ENCODE data around the gene LIN9.
"Not testable (repeated sequence)": the region's sequence is repeated elsewhere in the genome, so short reads cannot be mapped to it uniquely, and the experiment has no call there.

LIN9 gene

GRCh38 chr1:226276077-226276682 is 32.8 kb downstream of the LIN9 start:
- in situ Hi-C loops (cut with MboI; ENCODE audit: low sequenced_read_pairs): no loop called here

GRCh38 chr1:226274138-226274537 is 34.8 kb downstream of the LIN9 start:
- in situ Hi-C loops (cut with MboI; ENCODE audit: low sequenced_read_pairs): no loop called here

GRCh38 chr1:226272233-226272902 is 36.6 kb downstream of the LIN9 start:
- in situ Hi-C loops (cut with MboI; ENCODE audit: low sequenced_read_pairs): not testable (repeated sequence)

- in situ Hi-C loops (cut with MboI; ENCODE audit: low sequenced_read_pairs): no loop called here
Observed at GRCh38 chr1:226268421-226269124, 40.4 kb downstream of the LIN9 start.

- in situ Hi-C loops (cut with MboI; ENCODE audit: low sequenced_read_pairs): no loop called here
Observed at GRCh38 chr1:226261818-226262217, 47.1 kb downstream of the LIN9 start.

- in situ Hi-C loops (cut with MboI; ENCODE audit: low sequenced_read_pairs): no loop called here
Observed at GRCh38 chr1:226255380-226255779, 53.6 kb downstream of the LIN9 start.

GRCh38 chr1:226253933-226254332 is 55.0 kb downstream of the LIN9 start:
- in situ Hi-C loops (cut with MboI; ENCODE audit: low sequenced_read_pairs): no loop called here

- in situ Hi-C loops (cut with MboI; ENCODE audit: low sequenced_read_pairs): not testable (repeated sequence)
Observed at GRCh38 chr1:226252841-226253240, 56.1 kb downstream of the LIN9 start.

GRCh38 chr1:226250511-226250910 is 58.5 kb downstream of the LIN9 start:
- in situ Hi-C loops (cut with MboI; ENCODE audit: low sequenced_read_pairs): no loop called here

- in situ Hi-C loops (cut with MboI; ENCODE audit: low sequenced_read_pairs): no loop called here
Observed at GRCh38 chr1:226248796-226249195, 60.2 kb downstream of the LIN9 start.

- in situ Hi-C loops (cut with MboI; ENCODE audit: low sequenced_read_pairs): no loop called here
Observed at GRCh38 chr1:226248091-226248490, 60.9 kb downstream of the LIN9 start.

- in situ Hi-C loops (cut with MboI; ENCODE audit: low sequenced_read_pairs): no loop called here
Observed at GRCh38 chr1:226239421-226239820, 69.5 kb downstream of the LIN9 start.

- in situ Hi-C loops (cut with MboI; ENCODE audit: low sequenced_read_pairs): no loop called here
Observed at GRCh38 chr1:226236826-226237225, 72.1 kb downstream of the LIN9 start.

GRCh38 chr1:226233806-226234205 is 75.2 kb downstream of the LIN9 start:
- in situ Hi-C loops (cut with MboI; ENCODE audit: low sequenced_read_pairs): no loop called here

GRCh38 chr1:226233293-226233692 is 75.7 kb downstream of the LIN9 start:
- in situ Hi-C loops (cut with MboI; ENCODE audit: low sequenced_read_pairs): no loop called here

GRCh38 chr1:226226601-226227000 is 82.4 kb downstream of the LIN9 start:
- in situ Hi-C loops (cut with MboI; ENCODE audit: low sequenced_read_pairs): no loop called here

GRCh38 chr1:226223786-226224244 is 85.1 kb downstream of the LIN9 start:
- in situ Hi-C loops (cut with MboI; ENCODE audit: low sequenced_read_pairs): no loop called here

- in situ Hi-C loops (cut with MboI; ENCODE audit: low sequenced_read_pairs): no loop called here
Observed at GRCh38 chr1:226223157-226223785, 85.7 kb downstream of the LIN9 start, which contains the start of gene MIXL1. Gene MIXL1, plus strand, starts transcription at chr1:226223664. Its CDS starts 18 bp downstream, at chr1:226223682.

- in situ Hi-C loops (cut with MboI; ENCODE audit: low sequenced_read_pairs): no loop called here
Observed at GRCh38 chr1:226222686-226223085, 86.3 kb downstream of the LIN9 start.

GRCh38 chr1:226220473-226221189 is 88.3 kb downstream of the LIN9 start:
- in situ Hi-C loops (cut with MboI; ENCODE audit: low sequenced_read_pairs): no loop called here

GRCh38 chr1:226217273-226217672 is 91.7 kb downstream of the LIN9 start:
- in situ Hi-C loops (cut with MboI; ENCODE audit: low sequenced_read_pairs): no loop called here

Measured in hTERT RPE-1 (cell line).